ENCODE results near the gene WDR64.

The WDR64 gene

GRCh38 chr1:241652012-241652411 lies at the start of gene WDR64:
TSS of gene WDR64 (plus strand) at chr1:241652281. CDS start at chr1:241652485, 204 bp downstream.
- no peak for DNase-seq (ENCODE audit: low read depth in 2 of 2)

DNA sequence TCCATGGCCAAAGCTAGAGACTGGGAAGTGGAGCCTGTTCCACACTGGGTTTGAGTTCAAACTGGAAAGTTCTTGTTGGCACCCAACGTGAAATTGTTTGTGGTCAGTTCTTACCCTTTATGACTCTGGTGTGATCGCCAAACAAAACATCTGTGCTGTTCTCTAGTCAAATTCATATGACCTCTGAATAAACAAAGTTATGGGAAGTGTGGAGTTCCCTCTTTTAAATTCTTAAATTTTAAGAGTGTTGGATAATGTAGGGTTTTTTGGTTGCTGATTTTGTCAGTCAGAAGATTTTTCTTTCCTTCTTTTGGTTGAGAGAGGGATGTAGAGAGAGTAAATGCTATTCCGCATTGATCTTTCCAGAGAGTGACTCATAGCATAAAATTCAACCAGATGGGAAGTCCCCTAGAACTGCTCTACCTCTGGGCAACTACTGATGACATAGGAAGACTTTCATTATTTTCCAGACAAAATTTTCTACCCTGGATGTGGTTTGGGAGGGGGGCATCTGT lies 48.3 kb upstream of the WDR64 start:
- no peak for DNase-seq (ENCODE audit: low read depth in 2 of 2)

- no peak for DNase-seq (ENCODE audit: low read depth in 2 of 2)
These were observed 46.8 kb upstream of the WDR64 start for GRCh38 chr1:241605146-241605805.

- no peak for DNase-seq (ENCODE audit: low read depth in 2 of 2)
These were observed 45.5 kb upstream of the WDR64 start for GRCh38 chr1:241606544-241606943.

DNA sequence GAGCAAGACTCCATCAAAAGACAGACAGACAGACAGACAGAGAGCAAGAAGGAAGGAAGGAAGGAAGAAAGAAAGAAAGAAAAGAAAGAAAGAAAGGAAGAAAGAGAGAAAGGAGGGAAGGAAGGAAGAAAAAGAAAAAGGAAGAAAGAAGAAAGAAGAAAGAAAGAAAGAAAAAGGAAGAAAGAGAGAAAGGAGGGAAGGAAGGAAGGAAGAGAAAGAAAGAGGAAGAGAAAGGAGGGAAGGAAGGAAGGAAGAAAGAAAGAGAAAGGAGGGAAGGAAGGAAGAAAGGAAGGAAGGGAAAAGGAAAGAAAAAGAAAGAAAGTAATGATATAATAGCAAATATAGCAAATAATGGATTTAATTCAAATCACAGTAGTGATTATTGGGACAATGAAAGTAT lies 44.6 kb upstream of the WDR64 start:
- DNase-seq (ENCODE audit: low read depth in 2 of 2) = no peak

- DNase-seq (ENCODE audit: low read depth in 2 of 2) = no peak
These were observed 43.6 kb upstream of the WDR64 start for GRCh38 chr1:241608379-241609033.

- no peak for DNase-seq (ENCODE audit: low read depth in 2 of 2)
These were observed 41.8 kb upstream of the WDR64 start for GRCh38 chr1:241610056-241610815.

GRCh38 chr1:241611063-241611462 lies 41.0 kb upstream of the WDR64 start:
- DNase-seq (ENCODE audit: low read depth in 2 of 2) = no peak

DNA sequence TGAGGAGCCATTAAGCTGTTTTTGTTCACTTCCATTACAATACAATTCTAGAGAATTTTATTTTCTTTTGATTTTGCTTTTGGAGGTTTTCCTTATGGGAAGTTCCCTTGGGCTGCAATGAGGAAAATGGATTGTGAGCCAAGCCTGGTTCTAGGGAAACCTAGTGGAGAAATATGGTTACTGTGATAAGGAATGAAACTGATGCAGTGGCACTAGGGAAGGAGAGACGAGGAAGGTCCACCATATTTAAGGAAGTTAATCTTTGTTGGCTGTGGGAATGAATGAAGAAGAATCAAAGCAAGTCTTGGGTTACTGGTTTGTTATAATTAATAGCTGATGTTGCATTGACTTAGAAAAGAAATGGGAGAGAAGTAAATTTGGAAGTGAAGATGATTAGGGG lies 40.3 kb upstream of the WDR64 start:
- DNase-seq (ENCODE audit: low read depth in 2 of 2) = no peak

- no peak for DNase-seq (ENCODE audit: low read depth in 2 of 2)
These were observed 39.3 kb upstream of the WDR64 start for GRCh38 chr1:241612533-241613477.

DNA sequence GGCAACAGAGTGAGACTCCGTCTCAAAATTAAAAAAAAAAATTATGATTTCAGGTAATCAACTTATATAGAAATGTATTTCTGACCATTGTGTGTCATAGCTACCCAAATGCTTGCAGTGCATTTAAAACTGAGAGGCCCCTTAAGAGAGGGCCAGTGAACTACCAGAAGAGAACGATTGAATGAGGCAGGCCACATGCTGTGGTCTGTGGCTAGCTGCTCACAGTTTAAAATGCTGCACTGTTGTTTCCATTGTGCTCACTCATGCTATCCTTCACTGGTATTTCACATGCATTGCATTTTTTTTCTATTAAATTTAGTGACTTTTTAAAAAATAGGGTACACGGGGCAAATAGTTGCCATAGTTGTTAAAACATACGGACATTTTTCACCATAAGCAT lies 37.9 kb upstream of the WDR64 start:
- DNase-seq (ENCODE audit: low read depth in 2 of 2) = no peak

DNA sequence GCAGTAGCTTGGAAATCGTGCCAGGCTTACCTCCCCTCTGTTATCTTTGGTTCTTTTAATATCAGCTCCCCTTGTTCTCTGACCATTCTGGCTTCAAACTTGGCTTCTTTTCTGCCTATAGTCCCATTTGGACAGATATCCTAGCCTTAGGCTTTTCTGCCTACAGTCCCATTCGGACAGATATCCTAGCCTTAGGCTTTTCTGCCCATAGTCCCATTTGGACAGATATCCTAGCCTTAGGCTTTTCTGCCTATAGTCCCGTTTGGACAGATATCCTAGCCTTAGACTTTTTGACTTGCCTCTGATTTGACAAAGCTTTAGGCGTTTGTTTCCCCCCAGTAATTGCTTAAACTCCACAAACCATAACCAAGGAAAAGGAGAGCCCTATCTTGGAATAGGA lies 37.5 kb upstream of the WDR64 start:
- DNase-seq (ENCODE audit: low read depth in 2 of 2) = no peak

GRCh38 chr1:241615043-241615974 lies 36.8 kb upstream of the WDR64 start:
- no peak for DNase-seq (ENCODE audit: low read depth in 2 of 2)

GRCh38 chr1:241617426-241617825 lies 34.7 kb upstream of the WDR64 start:
- DNase-seq (ENCODE audit: low read depth in 2 of 2) = no peak

- DNase-seq (ENCODE audit: low read depth in 2 of 2) = no peak
These were observed 29.4 kb upstream of the WDR64 start for GRCh38 chr1:241622669-241623068.

GRCh38 chr1:241624935-241625334 lies 27.1 kb upstream of the WDR64 start:
- DNase-seq (ENCODE audit: low read depth in 2 of 2) = no peak

DNA sequence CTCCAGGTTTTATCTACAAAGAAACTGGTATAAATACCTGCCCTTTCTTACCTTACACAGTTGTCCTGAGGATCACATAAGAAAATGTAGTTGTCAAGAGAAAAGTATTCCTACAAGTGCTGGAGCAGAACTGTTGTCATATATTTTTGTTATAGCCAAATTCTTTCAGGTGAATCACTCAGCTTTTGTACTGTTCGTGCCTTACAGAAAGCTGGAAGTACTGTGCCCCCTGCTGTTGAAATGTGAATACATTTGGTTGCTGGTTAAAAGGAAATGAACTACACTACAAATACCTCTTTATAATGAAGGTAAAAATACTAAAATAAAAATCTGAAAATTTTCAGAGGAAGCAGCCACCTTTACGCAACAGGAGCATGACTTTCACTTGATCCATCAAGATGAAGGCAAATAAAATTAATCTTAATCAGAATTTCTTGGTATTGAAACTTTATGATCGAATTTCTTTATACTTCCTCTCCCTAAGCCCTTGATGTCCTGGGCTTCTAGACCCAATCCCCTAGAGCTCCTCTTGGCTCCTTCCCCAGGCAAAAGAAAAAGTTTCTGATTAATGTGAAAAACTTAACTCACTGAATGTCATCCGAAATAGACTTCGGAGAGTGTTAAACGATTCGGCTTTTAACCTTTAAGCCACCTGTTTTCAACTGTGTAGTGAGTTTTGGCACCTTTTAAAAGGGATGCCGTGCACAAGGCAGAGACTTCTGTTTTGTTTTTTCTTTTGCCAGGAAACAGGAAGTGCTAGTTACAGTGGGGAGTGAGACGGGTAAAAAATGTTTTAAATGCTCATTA lies 24.4 kb upstream of the WDR64 start:
- DNase-seq (ENCODE audit: low read depth in 2 of 2) = peak in 1 of 2 donors; percentile 17

- DNase-seq (ENCODE audit: low read depth in 2 of 2) = no peak
These were observed 22.1 kb upstream of the WDR64 start for GRCh38 chr1:241630005-241630404.

DNA sequence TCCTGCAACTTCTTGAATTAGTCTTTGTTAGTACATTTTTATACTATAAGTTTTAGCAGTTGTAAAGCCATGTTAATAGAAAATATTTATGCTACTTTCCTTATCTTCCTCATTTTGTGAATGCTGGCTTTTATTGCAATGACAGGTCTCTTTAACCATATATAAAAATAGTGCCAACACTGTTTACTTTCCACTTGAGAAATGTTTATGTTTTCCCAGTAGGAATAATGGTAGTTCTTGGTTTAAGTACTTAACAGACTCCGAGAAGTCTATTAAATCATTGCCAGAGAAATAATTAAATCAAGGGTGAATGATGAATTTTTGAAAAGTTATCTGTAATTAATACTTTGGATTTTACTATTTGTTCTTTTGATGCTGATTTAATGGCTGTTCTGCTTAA lies 21.6 kb upstream of the WDR64 start:
- DNase-seq (ENCODE audit: low read depth in 2 of 2) = no peak

DNA sequence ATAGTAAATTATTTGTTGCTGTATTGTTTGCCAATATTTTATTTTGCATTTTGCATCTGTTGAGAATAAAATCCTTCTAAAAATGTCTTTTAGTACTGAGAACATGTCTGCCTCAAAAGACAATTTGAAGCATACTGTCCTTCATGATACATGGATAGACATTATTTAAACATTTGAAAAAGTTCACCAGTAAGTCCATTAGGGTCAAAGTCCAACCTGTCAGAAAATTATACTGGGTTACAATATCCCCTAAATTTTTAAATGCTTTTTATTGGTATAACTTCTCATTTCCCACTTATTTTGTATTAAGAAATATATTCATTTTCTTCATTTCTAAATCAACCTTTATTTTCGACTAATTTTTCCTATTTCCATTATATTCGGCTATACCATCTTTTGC lies 21.2 kb upstream of the WDR64 start:
- DNase-seq (ENCODE audit: low read depth in 2 of 2) = no peak
